PC-9 (cell line): ENCODE measurements around the gene HMGN2. TPM values are rescaled to one million over a fixed set of nuclear protein-coding genes. Genes with fewer than 3 reads are reported as not detected.

Source experiments
- BruUV-seq: library from RNA; stranded (reverse); fragments of 400-500 nt; replicated peaks from 2 replicates; lab custom pipeline; 2021; lab: Mats Ljungman, UMichigan
- CTCF ChIA-PET: fragments of 300-600 bp; sonication (Branson Sonifier 250); formaldehyde crosslinking; loops from one replicate; lab custom pipeline; 2022; ENCODE audit warnings: antibody characterized with exemption; lab: Charles Lee
- POLR2A ChIA-PET: fragments of 300-600 bp; sonication (Branson Sonifier 250); formaldehyde crosslinking; loops from one replicate; lab custom pipeline; 2022; ENCODE audit warnings: antibody characterized with exemption; ENCODE audit not compliant: unreplicated experiment; lab: Charles Lee
- DNase-seq, 2 experiments: peaks; one replicate each; pipeline versions ENCODE4 v3.0.0 to v3.0.0-alpha.2; 2015 to 2022; ENCODE audit warnings: mixed read lengths in 1 of 2
- H2AFZ ChIP-seq: fragments of 200-600 bp; sonication (generic); 2 replicates; pipeline ENCODE4 v1.8.1; 2017; ENCODE audit warnings: antibody characterized with exemption
- H3F3A ChIP-seq: fragments of 200-600 bp; sonication (generic); 2 replicates; pipeline ENCODE4 v1.8.1; 2017; ENCODE audit warnings: antibody characterized with exemption, mild to moderate bottlenecking, low read depth; ENCODE audit not compliant: insufficient read depth
- H3K27ac ChIP-seq: fragments of 200-600 bp; sonication (generic); 2 replicates; pipeline ENCODE4 v1.6.1; 2016; ENCODE audit warnings: mixed run types
- H3K27me3 ChIP-seq: fragments of 200-600 bp; sonication (generic); 2 replicates; pipeline ENCODE4 v1.6.1; 2016; ENCODE audit warnings: low read depth, mixed run types; ENCODE audit not compliant: insufficient read depth
- H3K36me3 ChIP-seq: fragments of 200-600 bp; sonication (generic); 2 replicates; pipeline ENCODE4 v1.6.1; 2016; ENCODE audit warnings: low read depth, mixed run types
- H3K4me1 ChIP-seq: fragments of 200-600 bp; sonication (generic); replicated peaks from 2 replicates; pipeline ENCODE4 v1.6.1; 2016; ENCODE audit warnings: mixed run types; ENCODE audit not compliant: insufficient read depth
- H3K4me2 ChIP-seq: fragments of 200-600 bp; sonication (generic); 2 replicates; pipeline ENCODE4 v1.6.1; 2017; ENCODE audit warnings: mixed run types
- H3K4me3 ChIP-seq: fragments of 200-600 bp; sonication (generic); 2 replicates; pipeline ENCODE4 v1.6.1; 2016; ENCODE audit warnings: mixed run types
- H3K79me2 ChIP-seq: fragments of 200-600 bp; sonication (generic); 2 replicates; pipeline ENCODE4 v1.6.1; 2017; ENCODE audit warnings: low read depth, mixed run types
- H3K9me2 ChIP-seq: fragments of 200-600 bp; sonication (generic); 2 replicates; pipeline ENCODE4 v1.8.1; 2017; ENCODE audit warnings: mild to moderate bottlenecking; ENCODE audit not compliant: insufficient read depth
- H3K9me3 ChIP-seq: fragments of 200-600 bp; sonication (generic); 2 replicates; pipeline ENCODE4 v1.8.1; 2016; ENCODE audit warnings: low read depth; ENCODE audit not compliant: insufficient read depth
- H4K20me1 ChIP-seq: fragments of 200-600 bp; sonication (generic); 2 replicates; pipeline ENCODE4 v1.8.1; 2017; ENCODE audit not compliant: insufficient read depth
- EZH2 ChIP-seq: fragments of 200-600 bp; sonication (generic); IDR thresholded peaks from 2 replicates; pipeline ENCODE4 v1.8.0; 2017; ENCODE audit warnings: antibody characterized with exemption, low read depth
- intact Hi-C: fragments of 100-400 bp; cut with micrococcal nuclease; formaldehyde crosslinking; loops from one replicate; pipeline ENCODE4 v1.10.0; 2022; ENCODE audit not compliant: unreplicated experiment
- total RNA-seq: library from RNA; stranded (reverse); gene quantifications from 2 replicates; pipeline ENCODE4 v1.2.3, GENCODE V29; 2021
- TF ChIP-seq, protein P1 (sequence below): fragments of 200-600 bp; sonication (generic); conservative IDR thresholded peaks from 2 replicates; pipeline ENCODE4 v1.6.1; 2017; ENCODE audit warnings: mixed run types, antibody characterized with exemption, mild to moderate bottlenecking, moderate library complexity

HMGN2 gene
- total RNA-seq, 1 experiment from 2014 or later: 629 TPM

DNA sequence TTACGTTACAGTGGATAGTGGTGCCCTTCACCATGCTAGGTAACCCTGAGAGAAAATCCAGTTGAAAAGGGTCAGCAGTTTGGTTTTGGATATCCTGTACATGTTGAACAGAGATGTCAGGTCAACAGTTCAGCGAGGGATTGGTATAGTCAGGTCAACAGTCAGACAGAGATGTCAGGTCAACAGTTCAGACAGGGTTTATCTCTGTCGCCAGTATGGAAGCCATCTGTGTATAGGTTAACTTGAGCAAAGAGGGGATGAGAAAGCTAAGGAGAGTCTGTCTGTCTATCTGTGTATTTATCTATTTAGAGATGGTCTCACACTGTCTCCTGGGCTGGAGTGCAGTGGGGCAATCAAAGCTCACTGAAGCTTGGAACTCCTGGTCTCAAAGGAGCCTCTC lies 22.4 kb upstream of the HMGN2 start:
- intact Hi-C loops: loop anchor here (5.0 kb wide), 1 partner anchor 403 kb away; the partner anchor contains the start of gene SLC30A2
- TF ChIP-seq, protein P1, sequence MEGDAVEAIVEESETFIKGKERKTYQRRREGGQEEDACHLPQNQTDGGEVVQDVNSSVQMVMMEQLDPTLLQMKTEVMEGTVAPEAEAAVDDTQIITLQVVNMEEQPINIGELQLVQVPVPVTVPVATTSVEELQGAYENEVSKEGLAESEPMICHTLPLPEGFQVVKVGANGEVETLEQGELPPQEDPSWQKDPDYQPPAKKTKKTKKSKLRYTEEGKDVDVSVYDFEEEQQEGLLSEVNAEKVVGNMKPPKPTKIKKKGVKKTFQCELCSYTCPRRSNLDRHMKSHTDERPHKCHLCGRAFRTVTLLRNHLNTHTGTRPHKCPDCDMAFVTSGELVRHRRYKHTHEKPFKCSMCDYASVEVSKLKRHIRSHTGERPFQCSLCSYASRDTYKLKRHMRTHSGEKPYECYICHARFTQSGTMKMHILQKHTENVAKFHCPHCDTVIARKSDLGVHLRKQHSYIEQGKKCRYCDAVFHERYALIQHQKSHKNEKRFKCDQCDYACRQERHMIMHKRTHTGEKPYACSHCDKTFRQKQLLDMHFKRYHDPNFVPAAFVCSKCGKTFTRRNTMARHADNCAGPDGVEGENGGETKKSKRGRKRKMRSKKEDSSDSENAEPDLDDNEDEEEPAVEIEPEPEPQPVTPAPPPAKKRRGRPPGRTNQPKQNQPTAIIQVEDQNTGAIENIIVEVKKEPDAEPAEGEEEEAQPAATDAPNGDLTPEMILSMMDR: no peak
- no peak for TF ChIP-seq EZH2

DNA sequence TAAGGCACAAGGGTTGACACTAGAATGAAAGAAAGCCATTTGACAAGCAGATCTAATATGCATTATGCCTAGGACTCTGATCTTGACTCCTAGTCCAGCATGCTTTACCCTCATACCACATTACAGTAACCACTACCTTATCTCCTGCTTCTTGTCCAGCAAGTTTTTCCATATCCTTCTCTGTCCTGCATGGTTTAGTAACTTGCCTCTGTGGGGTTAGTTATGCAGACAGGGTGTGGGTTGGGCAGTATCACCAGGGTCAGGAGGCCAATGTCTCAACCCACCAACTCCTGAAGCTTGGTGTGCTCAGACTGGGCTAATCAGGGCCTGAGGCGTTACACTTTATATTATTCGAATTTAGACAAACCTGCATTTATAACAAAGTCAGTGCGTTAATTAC lies 21.3 kb upstream of the HMGN2 start:
- Histone ChIP-seq H4K20me1 (no peaks in the 10 kb centered on the region), H3K79me2 (no peaks in the 10 kb centered on the region), H3K9me2 (no peaks in the 10 kb centered on the region), H3K36me3 (no peaks in the 10 kb centered on the region), H3K9me3 (no peaks in the 10 kb centered on the region), H2AFZ (no peak overlapping the region), H3K4me2 (no peak overlapping the region), H3K27me3 (no peaks in the 10 kb centered on the region), H3F3A (0 out of 2 replicates have a peak, but pooled peaks cover 4% of the 10 kb centered on the region), H3K27ac (no peak overlapping the region), H3K4me3 (no peak overlapping the region), H3K4me1 (no peaks in the 10 kb centered on the region)
- ChIA-PET CTCF (interaction anchor here (0.6 kb wide), 1 partner anchor 126 kb away, joined by 3 read pairs; no protein-coding TSS in a partner anchor), POLR2A (interaction anchor here (0.6 kb wide), 1 partner anchor 1627 kb away, joined by 6 read pairs; no protein-coding TSS in a partner anchor)
- intact Hi-C loops: loop anchor here (5.0 kb wide), 1 partner anchor 404 kb away; the partner anchor contains the start of gene SLC30A2
- TF ChIP-seq, protein P1: no peak
- no peak for TF ChIP-seq EZH2
- BruUV-seq: no TSS peak
- peak; percentile 22 to 52 for DNase-seq

More for the DNA sequence above, 22.4 kb upstream of the HMGN2 start:
- no peak overlapping the region for H3K27ac ChIP-seq
- no peaks in the 10 kb centered on the region for H3K9me2 ChIP-seq
- H3K79me2 ChIP-seq: no peaks in the 10 kb centered on the region
- POLR2A ChIA-PET: no interaction called here
- no TSS peak for BruUV-seq
- no peaks in the 10 kb centered on the region for H3K9me3 ChIP-seq
- 0 out of 2 replicates have a peak, but pooled peaks cover 4% of the 10 kb centered on the region for H3F3A ChIP-seq
- H3K4me2 ChIP-seq: no peak overlapping the region
- no peaks in the 10 kb centered on the region for H3K27me3 ChIP-seq
- H2AFZ ChIP-seq: no peak overlapping the region
- H3K4me3 ChIP-seq: no peak overlapping the region
- H4K20me1 ChIP-seq: no peaks in the 10 kb centered on the region
- no peak for DNase-seq
- CTCF ChIA-PET: no interaction called here
- no peaks in the 10 kb centered on the region for H3K36me3 ChIP-seq
- H3K4me1 ChIP-seq: no peaks in the 10 kb centered on the region

DNA sequence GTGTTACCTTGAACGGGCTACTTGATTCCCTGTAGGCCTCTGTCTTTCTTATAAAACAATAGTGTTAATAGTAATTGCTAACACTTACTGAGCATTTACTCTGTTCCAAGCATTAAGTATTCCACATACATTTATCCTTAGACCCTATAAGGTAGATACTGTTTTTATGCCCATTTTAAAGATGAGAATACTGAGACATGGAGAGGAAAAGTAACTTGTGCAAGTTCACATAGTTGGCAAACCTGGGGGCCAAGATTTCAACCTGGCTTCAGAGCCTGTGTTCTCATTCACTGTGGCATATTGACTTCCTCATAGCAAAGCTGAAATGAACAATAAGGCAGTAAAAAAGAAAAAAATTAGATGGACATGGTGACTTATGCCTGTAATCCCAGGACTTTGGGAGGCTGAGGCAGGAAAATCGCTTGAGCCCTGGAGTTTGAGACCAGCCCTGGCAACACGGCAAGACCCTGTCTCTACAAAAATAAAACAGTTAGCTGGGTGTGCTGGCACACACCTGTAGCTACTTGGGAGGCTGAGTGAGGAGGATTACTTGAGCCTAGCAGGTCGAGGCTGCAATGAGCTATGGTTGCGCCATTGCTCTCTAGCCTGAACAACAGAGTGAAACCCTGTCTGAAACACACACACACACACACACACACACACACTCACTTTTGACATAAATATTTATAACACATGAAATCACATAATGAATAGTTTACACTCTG lies 19.6 kb upstream of the HMGN2 start:
- Histone ChIP-seq H3K9me3 (no peaks in the 10 kb centered on the region), H4K20me1 (no peaks in the 10 kb centered on the region), H3K4me1 (no peaks in the 10 kb centered on the region), H3K79me2 (no peaks in the 10 kb centered on the region), H2AFZ (no peak overlapping the region), H3K27me3 (no peaks in the 10 kb centered on the region), H3K9me2 (no peaks in the 10 kb centered on the region), H3K4me3 (no peak overlapping the region), H3K27ac (no peak overlapping the region), H3F3A (0 out of 2 replicates have a peak, but pooled peaks cover 4% of the 10 kb centered on the region), H3K4me2 (no peak overlapping the region), H3K36me3 (no peaks in the 10 kb centered on the region)
- TF ChIP-seq EZH2: no peak
- TF ChIP-seq, protein P1: no peak
- BruUV-seq: no TSS peak
- ChIA-PET CTCF (no interaction called here), POLR2A (no interaction called here)
- intact Hi-C loops: loop anchor here (5.0 kb wide), 1 partner anchor 405 kb away; the partner anchor contains the start of gene SLC30A2
- no peak for DNase-seq
